VCaP (cell line): ENCODE results near the gene OLIG3.

ENCODE experiments used
- H3K27ac ChIP-seq: fragments of 450-650 bp; 2 replicates; pipeline ENCODE4 v1.5.1; 2017
- TF ChIP-seq, protein P1 (sequence below): fragments of 450-650 bp; conservative IDR thresholded peaks from 2 replicates; pipeline ENCODE4 v1.5.1; 2017; ENCODE audit warnings: mild to moderate bottlenecking, moderate library complexity

Gene OLIG3

DNA sequence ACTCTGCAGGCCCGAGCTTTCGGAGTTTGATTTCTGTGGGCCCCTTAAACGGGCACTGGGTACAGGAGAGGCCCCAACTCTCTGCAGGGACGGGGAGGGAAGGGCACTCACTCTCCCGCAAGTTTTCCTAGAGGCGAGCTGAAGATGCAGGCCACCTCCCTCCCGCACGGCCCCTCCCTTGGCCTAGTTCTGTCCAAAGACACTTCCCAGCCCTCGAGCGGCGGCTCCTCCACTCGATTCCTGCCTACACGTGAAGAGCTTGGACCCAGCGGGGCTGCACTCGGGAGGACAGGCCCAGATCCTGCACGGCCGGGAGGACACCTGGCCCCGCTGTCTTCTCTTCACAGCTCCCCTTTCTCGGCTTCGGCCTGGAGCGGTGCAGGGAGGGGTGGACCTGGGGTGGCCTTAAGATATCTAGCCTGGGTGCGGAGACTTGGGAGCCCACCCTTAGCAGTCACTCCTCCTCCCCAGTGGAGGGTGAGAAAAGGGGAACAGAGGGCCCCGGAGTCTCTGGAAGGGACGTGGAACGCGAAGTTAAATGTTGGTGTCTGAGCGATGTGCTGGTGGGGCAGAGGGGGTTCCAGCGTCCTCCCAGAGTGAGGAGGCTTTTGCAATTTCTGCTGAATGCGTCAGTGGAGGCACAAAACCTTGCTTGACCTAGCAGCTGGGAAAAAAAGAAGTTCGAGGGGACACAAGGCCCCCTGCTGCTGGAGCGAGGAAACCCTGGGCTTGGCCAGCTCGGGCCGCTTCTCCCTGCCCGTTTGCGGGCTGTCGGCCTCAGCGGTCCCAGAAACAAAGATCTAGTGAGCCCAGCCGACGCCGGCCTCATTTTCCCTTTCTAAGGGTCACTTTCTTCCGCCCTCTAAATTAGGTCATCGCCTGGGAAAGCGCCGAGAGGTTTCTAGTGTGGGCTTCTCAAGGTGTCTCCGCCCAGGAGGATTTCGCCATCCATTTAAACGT lies 4.9 kb downstream of the OLIG3 start:
- TF ChIP-seq, protein P1, sequence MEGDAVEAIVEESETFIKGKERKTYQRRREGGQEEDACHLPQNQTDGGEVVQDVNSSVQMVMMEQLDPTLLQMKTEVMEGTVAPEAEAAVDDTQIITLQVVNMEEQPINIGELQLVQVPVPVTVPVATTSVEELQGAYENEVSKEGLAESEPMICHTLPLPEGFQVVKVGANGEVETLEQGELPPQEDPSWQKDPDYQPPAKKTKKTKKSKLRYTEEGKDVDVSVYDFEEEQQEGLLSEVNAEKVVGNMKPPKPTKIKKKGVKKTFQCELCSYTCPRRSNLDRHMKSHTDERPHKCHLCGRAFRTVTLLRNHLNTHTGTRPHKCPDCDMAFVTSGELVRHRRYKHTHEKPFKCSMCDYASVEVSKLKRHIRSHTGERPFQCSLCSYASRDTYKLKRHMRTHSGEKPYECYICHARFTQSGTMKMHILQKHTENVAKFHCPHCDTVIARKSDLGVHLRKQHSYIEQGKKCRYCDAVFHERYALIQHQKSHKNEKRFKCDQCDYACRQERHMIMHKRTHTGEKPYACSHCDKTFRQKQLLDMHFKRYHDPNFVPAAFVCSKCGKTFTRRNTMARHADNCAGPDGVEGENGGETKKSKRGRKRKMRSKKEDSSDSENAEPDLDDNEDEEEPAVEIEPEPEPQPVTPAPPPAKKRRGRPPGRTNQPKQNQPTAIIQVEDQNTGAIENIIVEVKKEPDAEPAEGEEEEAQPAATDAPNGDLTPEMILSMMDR: no peak

DNA sequence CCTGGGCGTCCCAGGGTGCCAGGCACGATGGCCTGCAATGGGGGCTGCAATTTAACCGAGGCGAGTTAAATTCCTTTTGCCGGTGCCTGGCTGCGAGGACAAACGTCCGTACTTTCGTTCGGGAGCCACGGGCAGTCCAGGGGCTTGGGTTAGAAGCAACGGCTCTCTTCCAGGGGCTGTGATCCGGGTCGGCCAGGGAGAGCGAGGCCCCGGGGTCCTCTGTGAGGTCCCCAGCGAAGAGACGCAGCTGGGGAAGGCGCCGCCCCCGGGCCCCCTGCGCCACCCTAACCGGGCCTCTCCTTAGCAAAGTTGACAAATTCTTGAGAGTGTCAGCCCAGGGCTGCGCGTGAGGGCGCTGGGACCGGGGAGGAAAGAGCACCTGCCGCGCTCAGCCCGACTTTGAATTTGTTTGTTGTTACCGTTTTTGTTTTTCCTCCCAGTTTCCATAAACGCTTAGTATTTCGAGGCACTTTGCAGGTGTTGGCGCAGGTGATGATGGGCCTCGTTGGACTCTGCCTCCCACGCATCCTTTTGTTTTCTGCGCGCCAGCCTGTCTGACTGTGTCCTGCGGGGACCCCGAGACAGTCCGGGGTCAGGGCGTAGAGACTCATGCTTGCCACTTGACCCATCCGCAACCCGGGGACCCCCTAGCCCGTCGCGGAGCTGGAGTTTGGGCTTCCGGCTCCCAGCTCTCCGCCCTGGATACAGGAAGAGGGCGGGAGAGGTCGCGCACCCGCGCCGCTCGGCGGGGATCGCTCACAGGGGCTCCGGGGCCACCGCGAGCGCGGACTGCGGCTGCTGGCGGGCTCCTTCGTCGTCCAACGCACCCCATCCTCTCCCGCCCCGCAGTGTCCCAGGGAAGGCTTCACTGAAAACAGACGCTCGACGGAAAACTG lies 5.8 kb downstream of the OLIG3 start:
- TF ChIP-seq, protein P1: no peak
- H3K27ac ChIP-seq: no peak overlapping the region

More for the DNA sequence above, 4.9 kb downstream of the OLIG3 start:
- no peak overlapping the region for H3K27ac ChIP-seq

DNA sequence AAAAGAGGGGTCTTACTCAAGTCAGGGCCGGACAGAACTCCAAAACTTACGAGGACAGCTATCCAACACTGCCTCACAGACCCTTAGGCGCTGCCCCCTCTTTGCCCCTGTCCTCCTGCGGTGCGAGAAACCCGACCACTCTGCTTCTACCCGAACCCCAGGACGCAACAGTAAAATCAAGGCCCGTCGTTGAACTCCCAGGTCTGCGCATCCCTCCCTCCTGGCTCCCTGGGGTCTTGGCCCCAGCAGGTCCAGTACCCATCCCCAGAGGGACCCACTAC lies 6.4 kb downstream of the OLIG3 start:
- TF ChIP-seq, protein P1: no peak
- H3K27ac ChIP-seq: no peak overlapping the region

DNA sequence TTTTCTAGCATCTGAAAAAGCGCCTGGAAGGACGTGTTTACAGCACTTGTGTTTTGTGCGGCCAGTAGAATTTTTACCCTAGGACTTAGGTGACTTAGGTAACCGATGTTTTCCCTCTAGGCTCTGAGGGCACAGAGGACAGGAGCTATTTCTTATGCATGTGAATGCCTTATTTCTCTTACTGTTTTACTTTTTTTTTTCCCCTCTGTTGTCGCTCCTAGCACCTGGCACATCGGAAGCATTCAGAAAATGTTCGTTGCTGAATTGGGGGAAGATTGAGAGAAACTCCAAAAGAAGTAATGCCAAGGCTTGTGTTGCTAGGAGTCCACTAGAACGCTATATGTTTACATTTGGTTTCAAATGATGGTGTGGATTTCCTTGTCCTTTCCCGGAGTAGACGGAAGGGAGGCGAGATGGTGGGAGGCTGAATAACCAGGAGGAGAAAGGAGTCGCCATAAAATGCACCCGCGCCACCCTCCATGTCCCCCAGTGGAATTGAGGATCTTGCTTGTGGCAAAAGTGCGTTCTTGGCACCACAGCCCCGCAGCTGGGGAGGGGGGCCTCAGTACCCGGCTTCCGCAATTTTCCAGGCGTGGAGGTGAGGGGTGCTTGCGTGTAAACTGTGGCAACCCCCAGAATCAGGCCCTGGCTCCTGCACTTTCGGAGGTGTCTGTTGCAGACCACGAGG lies 6.9 kb downstream of the OLIG3 start:
- TF ChIP-seq, protein P1: no peak
- no peak overlapping the region for H3K27ac ChIP-seq

DNA sequence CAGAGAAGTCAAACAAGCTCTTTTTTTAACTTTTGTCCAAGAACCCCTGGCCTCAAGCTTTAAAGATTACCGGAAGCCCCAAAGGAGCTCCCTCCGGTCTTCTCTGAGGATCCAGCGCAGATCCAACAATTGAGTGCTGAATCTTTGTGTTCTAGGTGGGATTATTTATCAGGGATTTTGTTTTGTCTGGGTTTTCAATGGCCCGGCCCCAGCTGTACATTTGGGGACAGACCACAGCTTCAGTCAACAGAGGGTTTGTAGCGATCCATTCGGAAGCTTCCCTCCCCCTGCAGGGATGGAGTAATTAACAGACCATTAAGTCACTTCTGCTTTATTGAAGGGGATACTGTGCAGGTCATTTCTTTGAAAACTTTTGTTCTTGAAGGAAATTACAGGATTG lies 7.8 kb downstream of the OLIG3 start:
- TF ChIP-seq, protein P1: no peak
- no peak overlapping the region for H3K27ac ChIP-seq

DNA sequence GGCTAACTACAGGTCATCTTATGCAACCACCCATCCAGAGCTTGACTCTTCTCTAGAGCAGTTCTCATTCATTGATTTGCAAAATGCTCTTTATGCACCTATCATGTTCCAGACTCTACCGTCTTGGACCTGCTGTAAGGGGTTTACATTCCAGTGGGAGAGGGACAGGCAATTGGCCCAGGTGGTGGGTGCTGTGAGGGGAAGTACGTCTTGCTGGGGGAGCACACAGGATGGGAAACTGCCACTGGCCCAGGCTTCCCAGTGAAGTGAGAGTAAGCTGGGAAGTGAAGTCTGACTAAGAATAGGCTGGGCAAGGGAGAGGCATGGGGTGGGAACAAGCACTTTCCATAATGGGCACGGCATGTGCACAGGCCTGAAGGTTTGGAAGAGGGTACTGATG lies 13.8 kb downstream of the OLIG3 start:
- TF ChIP-seq, protein P1: no peak
- H3K27ac ChIP-seq: no peak overlapping the region

DNA sequence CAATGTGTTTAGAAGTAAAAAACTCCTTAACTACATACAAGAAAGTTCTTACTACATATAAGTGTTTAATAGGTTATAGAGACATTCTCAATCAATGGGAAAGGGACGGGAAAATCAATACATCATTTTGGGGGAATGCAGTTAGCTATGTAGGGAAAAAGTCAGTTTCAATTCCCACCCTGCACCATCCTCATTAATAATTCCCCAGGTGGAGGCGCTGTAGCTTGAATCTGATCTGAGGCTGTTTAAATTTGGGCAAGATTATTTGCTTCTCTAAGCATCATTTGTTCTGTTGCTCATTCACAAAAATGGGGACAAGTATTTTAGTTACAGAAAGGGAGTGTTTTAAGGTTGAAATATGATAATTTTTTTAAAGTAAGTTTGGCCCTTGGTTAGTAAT lies 19.1 kb downstream of the OLIG3 start:
- H3K27ac ChIP-seq: no peak overlapping the region
- TF ChIP-seq, protein P1: 0 out of 2 replicates have a peak, but pooled peaks have one; percentile 7
